Stimulated activated memory B cell treated with anti-CD40 and anti-IgM and Interleukin-4, amounts not matched to agents 10 μg/mL and 1 μg/mL and 100 μg/mL, for 72 hours (primary cell): ENCODE measurements around the gene ZNF644.
"Not testable (repeated sequence)": the region's sequence is repeated elsewhere in the genome, so short reads cannot be mapped to it uniquely, and the experiment has no call there.

Source experiments
- ATAC-seq: fragments of 150-1000 bp; cut with Tn5 transposase; 2 replicates; pipeline ENCODE4 v1.10.0; 2021
- H3K27ac Mint-ChIP-seq: one replicate; pipeline ENCODE4 v1.8.0; 2022; ENCODE audit warnings: mild to moderate bottlenecking, mixed read lengths
- H3K27me3 Mint-ChIP-seq: one replicate; pipeline ENCODE4 v1.8.0; 2022; ENCODE audit warnings: mixed read lengths
- H3K36me3 Mint-ChIP-seq: one replicate; pipeline ENCODE4 v1.8.0; 2022; ENCODE audit warnings: mixed read lengths
- H3K4me1 Mint-ChIP-seq: one replicate; pipeline ENCODE4 v1.8.0; 2022; ENCODE audit warnings: mixed read lengths
- H3K4me3 Mint-ChIP-seq: one replicate; pipeline ENCODE4 v1.8.0; 2022; ENCODE audit warnings: mild to moderate bottlenecking, moderate library complexity, mixed read lengths
- H3K9me3 Mint-ChIP-seq: one replicate; pipeline ENCODE4 v1.8.0; 2022; ENCODE audit warnings: mixed read lengths

Gene ZNF644

GRCh38 chr1:91021686-91022517 is at the start of gene ZNF644:
TSS of gene ZNF644 (minus strand) at chr1:91022035. CDS start at chr1:90982353, 39,682 bp downstream.
- H3K27ac Mint-ChIP-seq = peak within 1 kb of the TSS; percentile 98
- peak within 1 kb of the TSS; percentile 90 for H3K4me3 Mint-ChIP-seq
- peaks cover 54% of the 10 kb centered on the region for H3K4me1 Mint-ChIP-seq
- no peaks in the 10 kb centered on the region for H3K36me3 Mint-ChIP-seq
- ATAC-seq = peak; percentile 93
- H3K27me3 Mint-ChIP-seq = no peaks in the 10 kb centered on the region
- H3K9me3 Mint-ChIP-seq = no peaks in the 10 kb centered on the region

DNA sequence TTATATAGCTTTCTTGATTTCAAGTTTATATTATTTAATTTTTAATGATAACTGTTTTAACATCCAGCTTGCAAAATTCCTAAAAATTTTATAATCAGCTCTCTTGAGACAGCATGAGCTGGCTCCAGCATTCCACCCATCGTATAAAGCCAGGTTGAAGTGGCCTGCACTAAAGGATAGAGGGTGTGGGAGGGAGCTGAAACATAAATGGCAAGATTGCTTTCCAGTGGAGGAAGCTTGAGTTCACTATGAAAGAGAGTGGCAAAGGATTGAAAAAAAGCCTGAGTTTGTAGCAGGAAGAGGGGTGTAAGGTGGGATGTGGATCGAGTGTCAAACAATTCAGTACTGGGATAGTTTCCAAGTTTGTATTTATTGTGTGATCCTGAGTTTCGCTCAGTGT is 48.5 kb upstream of the ZNF644 start:
- H3K4me3 Mint-ChIP-seq = no peak overlapping the region
- ATAC-seq = no peak
- no peaks in the 10 kb centered on the region for H3K4me1 Mint-ChIP-seq
- H3K27me3 Mint-ChIP-seq = no peaks in the 10 kb centered on the region
- no peak overlapping the region for H3K27ac Mint-ChIP-seq
- H3K9me3 Mint-ChIP-seq = peaks cover 12% of the 10 kb centered on the region
- H3K36me3 Mint-ChIP-seq = peaks cover 9% of the 10 kb centered on the region

- Mint-ChIP-seq H3K4me1 (no peaks in the 10 kb centered on the region), H3K27me3 (no peaks in the 10 kb centered on the region), H3K4me3 (no peak overlapping the region), H3K36me3 (peaks cover 14% of the 10 kb centered on the region), H3K27ac (no peak overlapping the region), H3K9me3 (peaks cover 9% of the 10 kb centered on the region)
- ATAC-seq = no peak
These were observed 44.7 kb upstream of the ZNF644 start for GRCh38 chr1:91066538-91066937.

DNA sequence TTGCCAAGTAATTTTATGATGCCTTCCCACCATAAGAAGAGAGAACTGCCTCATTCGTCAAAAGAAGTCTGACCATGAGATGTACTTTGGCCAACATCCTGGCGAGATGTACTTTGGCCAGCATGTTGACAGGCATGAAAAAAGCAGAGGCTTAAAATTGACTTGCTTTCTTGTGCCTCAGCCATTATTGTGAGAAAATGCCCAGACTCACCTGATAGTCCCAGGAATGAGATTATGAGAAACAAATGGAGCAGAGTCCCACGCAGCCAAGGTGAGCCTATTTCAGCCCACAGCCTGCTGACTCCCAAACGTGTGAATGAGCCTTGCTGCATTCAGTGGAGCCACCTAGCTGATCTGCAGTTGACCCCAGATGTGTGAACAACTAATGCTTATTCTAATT is 43.5 kb upstream of the ZNF644 start:
- Mint-ChIP-seq H3K9me3 (peaks cover 9% of the 10 kb centered on the region), H3K4me1 (no peaks in the 10 kb centered on the region), H3K36me3 (peaks cover 14% of the 10 kb centered on the region), H3K27ac (no peak overlapping the region), H3K27me3 (no peaks in the 10 kb centered on the region), H3K4me3 (no peak overlapping the region)
- no peak for ATAC-seq

GRCh38 chr1:91063403-91063802 is 41.6 kb upstream of the ZNF644 start:
- peak overlapping the region; percentile 70 for H3K27ac Mint-ChIP-seq
- not testable (repeated sequence) for H3K9me3 Mint-ChIP-seq, H3K4me3 Mint-ChIP-seq, H3K27me3 Mint-ChIP-seq, H3K4me1 Mint-ChIP-seq, ATAC-seq, H3K36me3 Mint-ChIP-seq

DNA sequence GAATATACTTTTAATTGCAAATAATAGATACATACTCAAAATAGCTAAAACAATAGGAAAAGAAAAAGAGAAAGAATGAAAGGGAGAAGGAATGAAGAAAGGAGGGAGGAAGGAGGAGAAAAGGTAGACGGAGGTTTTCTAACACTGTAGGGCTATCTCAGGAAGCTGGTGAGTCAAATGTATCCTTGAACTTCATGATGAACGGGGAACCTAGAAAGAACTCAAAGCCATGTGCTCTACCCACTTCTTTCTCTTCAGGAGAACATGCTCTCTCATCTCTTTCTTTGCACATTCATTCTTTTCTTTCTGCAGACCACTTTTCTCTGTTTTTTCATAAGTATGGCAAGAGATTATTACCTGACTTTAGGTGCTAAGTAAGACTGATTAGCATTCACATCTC is 37.3 kb upstream of the ZNF644 start:
- no peak for ATAC-seq
- peaks cover 5% of the 10 kb centered on the region for H3K36me3 Mint-ChIP-seq
- no peak overlapping the region for H3K27ac Mint-ChIP-seq
- H3K4me1 Mint-ChIP-seq = peaks cover 9% of the 10 kb centered on the region
- peaks cover 2% of the 10 kb centered on the region for H3K9me3 Mint-ChIP-seq
- H3K4me3 Mint-ChIP-seq = no peak overlapping the region
- H3K27me3 Mint-ChIP-seq = no peaks in the 10 kb centered on the region

- no peak overlapping the region for H3K4me3 Mint-ChIP-seq
- peak overlapping the region; percentile 57 for H3K27ac Mint-ChIP-seq
- no peak for ATAC-seq
- no peaks in the 10 kb centered on the region for H3K27me3 Mint-ChIP-seq
- H3K9me3 Mint-ChIP-seq = peaks cover 2% of the 10 kb centered on the region
- H3K36me3 Mint-ChIP-seq = no peaks in the 10 kb centered on the region
- peaks cover 9% of the 10 kb centered on the region for H3K4me1 Mint-ChIP-seq
These were observed 35.9 kb upstream of the ZNF644 start for GRCh38 chr1:91057784-91058183.

DNA sequence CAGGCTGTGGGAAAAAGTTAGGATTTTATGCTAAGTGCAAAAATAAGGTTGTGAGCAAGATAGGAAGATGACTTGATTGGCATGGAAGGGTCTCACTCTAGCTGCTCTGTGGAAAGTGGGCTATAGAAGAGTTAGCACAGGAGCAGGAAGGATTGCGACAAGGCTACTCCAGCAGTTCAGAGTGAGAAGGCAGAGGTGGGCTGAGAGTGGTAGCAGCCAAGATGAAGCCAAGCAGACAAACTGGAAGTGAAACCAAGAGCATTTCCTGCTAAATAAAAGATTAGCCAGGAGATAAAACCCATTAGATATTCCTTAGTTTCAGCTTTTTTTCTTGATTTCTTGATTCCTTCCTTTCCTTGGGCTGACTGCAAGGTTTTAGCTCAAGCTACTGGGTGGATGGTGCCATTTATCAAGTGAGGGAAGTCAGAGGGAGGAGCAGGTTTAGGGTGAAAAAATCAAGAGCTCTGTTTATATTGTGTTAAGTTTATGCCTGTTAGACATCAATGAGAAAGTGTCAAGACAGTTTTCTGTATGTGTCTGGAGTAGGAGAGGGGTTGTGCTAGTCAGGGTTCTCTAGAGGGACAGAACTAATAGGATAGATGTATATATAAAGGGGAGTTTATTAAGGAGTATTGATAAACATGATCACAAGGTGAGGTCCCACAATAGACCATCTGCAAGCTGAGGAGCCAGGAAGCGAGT is 33.1 kb upstream of the ZNF644 start:
- peaks cover 9% of the 10 kb centered on the region for H3K4me1 Mint-ChIP-seq
- no peak overlapping the region for H3K27ac Mint-ChIP-seq

GRCh38 chr1:91053630-91054029 is 31.8 kb upstream of the ZNF644 start:
- Mint-ChIP-seq H3K27ac (no peak overlapping the region), H3K4me3 (no peak overlapping the region), H3K9me3 (no peaks in the 10 kb centered on the region), H3K27me3 (no peaks in the 10 kb centered on the region), H3K36me3 (no peaks in the 10 kb centered on the region), H3K4me1 (no peaks in the 10 kb centered on the region)
- no peak for ATAC-seq

More for the DNA sequence above, 33.1 kb upstream of the ZNF644 start:
- Mint-ChIP-seq H3K4me3 (no peak overlapping the region), H3K9me3 (no peaks in the 10 kb centered on the region), H3K36me3 (no peaks in the 10 kb centered on the region), H3K27me3 (no peaks in the 10 kb centered on the region)
- peak; percentile 83 for ATAC-seq

- not testable (repeated sequence) for H3K36me3 Mint-ChIP-seq, H3K9me3 Mint-ChIP-seq, H3K4me3 Mint-ChIP-seq, H3K4me1 Mint-ChIP-seq, H3K27me3 Mint-ChIP-seq, H3K27ac Mint-ChIP-seq, ATAC-seq
These were observed 27.7 kb upstream of the ZNF644 start for GRCh38 chr1:91049551-91049950.

DNA sequence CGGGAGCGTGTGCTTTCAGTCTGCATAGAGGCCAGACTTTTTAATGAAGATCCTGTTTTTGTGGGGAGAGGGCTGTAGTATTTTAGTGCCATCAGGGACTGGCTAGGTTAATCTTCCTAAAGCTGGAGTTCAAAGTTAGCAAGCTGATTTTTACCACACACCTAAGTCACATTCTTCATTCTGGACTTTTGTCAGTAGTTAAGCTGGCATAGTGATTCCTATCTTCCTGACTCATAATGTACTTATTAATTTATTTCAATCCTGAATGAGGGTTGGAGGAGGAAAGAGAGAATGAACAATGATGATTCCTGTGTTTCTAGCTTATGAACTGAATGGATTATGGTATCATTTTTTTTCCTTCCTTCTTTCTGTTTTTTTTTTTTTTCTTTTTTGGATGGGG is 24.9 kb upstream of the ZNF644 start:
- no peak for ATAC-seq
- no peaks in the 10 kb centered on the region for H3K27me3 Mint-ChIP-seq
- H3K27ac Mint-ChIP-seq = no peak overlapping the region
- peaks cover 4% of the 10 kb centered on the region for H3K36me3 Mint-ChIP-seq
- no peak overlapping the region for H3K4me3 Mint-ChIP-seq
- no peaks in the 10 kb centered on the region for H3K4me1 Mint-ChIP-seq
- H3K9me3 Mint-ChIP-seq = no peaks in the 10 kb centered on the region

GRCh38 chr1:91045284-91045683 is 23.4 kb upstream of the ZNF644 start:
- no peak for ATAC-seq
- Mint-ChIP-seq H3K4me1 (no peaks in the 10 kb centered on the region), H3K27me3 (no peaks in the 10 kb centered on the region), H3K36me3 (peaks cover 9% of the 10 kb centered on the region), H3K9me3 (peaks cover 3% of the 10 kb centered on the region), H3K27ac (no peak overlapping the region), H3K4me3 (no peak overlapping the region)

GRCh38 chr1:91044776-91045175 is 22.9 kb upstream of the ZNF644 start:
- not testable (repeated sequence) for ATAC-seq, H3K27ac Mint-ChIP-seq, H3K9me3 Mint-ChIP-seq, H3K36me3 Mint-ChIP-seq, H3K4me3 Mint-ChIP-seq, H3K27me3 Mint-ChIP-seq, H3K4me1 Mint-ChIP-seq

GRCh38 chr1:91042372-91042771 is 20.5 kb upstream of the ZNF644 start:
- H3K9me3 Mint-ChIP-seq, H3K27ac Mint-ChIP-seq, H3K27me3 Mint-ChIP-seq, ATAC-seq, H3K36me3 Mint-ChIP-seq, H3K4me3 Mint-ChIP-seq, H3K4me1 Mint-ChIP-seq: not testable (repeated sequence)

- no peaks in the 10 kb centered on the region for H3K27me3 Mint-ChIP-seq
- no peak overlapping the region for H3K4me3 Mint-ChIP-seq
- no peak overlapping the region for H3K27ac Mint-ChIP-seq
- peaks cover 3% of the 10 kb centered on the region for H3K9me3 Mint-ChIP-seq
- no peak for ATAC-seq
- peaks cover 6% of the 10 kb centered on the region for H3K36me3 Mint-ChIP-seq
- no peaks in the 10 kb centered on the region for H3K4me1 Mint-ChIP-seq
These were observed 16.7 kb upstream of the ZNF644 start for GRCh38 chr1:91038582-91038981.
